Measurements from ENCODE around the gene GPR37L1. TPM values are rescaled to one million over a fixed set of nuclear protein-coding genes. Genes with fewer than 3 reads are reported as not detected.

Gene GPR37L1
- total RNA-seq, 2 donors from 2014 or later = 0.09 to 0.28 TPM

GRCh38 chr1:202156590-202156989 lies 33.9 kb downstream of the GPR37L1 start:
- TF ChIP-seq CTCF (IDR thresholded peaks at IDR 0.05) (no peak), POLR2A (IDR thresholded peaks at IDR 0.05) (no peak), POLR2AphosphoS5 (IDR thresholded peaks at IDR 0.05) (no peak)
- H3K9me3 ChIP-seq = no peaks in the 10 kb centered on the region
- no peak overlapping the region for H3K4me3 ChIP-seq
- intact Hi-C loops (cut with DNase I) = no loop called here
- 92% methylated on average over 8 of the region's 8 CpGs for WGBS
- H3K27ac ChIP-seq = no peak overlapping the region
- H3K27me3 ChIP-seq (replicated peaks; ENCODE audit: insufficient read depth) = no peaks in the 10 kb centered on the region
- no peaks in the 10 kb centered on the region for H3K36me3 ChIP-seq
- no peaks in the 10 kb centered on the region for H3K4me1 ChIP-seq (replicated peaks)
- no peak for DNase-seq (ENCODE audit: low spot score)

GRCh38 chr1:202157945-202158344 lies 35.2 kb downstream of the GPR37L1 start:
- no peak for TF ChIP-seq POLR2A (IDR thresholded peaks at IDR 0.05)
- no peak for TF ChIP-seq CTCF (IDR thresholded peaks at IDR 0.05)
- no peak for TF ChIP-seq POLR2AphosphoS5 (IDR thresholded peaks at IDR 0.05)

GRCh38 chr1:202158810-202159533 lies 36.3 kb downstream of the GPR37L1 start:
- no peak overlapping the region for H3K4me3 ChIP-seq
- H3K27ac ChIP-seq = no peak overlapping the region
- no peaks in the 10 kb centered on the region for H3K27me3 ChIP-seq (replicated peaks; ENCODE audit: insufficient read depth)
- 88% methylated on average over 10 of the region's 10 CpGs for WGBS
- intact Hi-C loops (cut with DNase I) = no loop called here
- H3K4me1 ChIP-seq (replicated peaks) = no peaks in the 10 kb centered on the region
- no peak for DNase-seq (ENCODE audit: low spot score)
- H3K36me3 ChIP-seq = no peaks in the 10 kb centered on the region
- TF ChIP-seq POLR2A (IDR thresholded peaks at IDR 0.05) = no peak
- TF ChIP-seq CTCF (IDR thresholded peaks at IDR 0.05) = no peak
- TF ChIP-seq POLR2AphosphoS5 (IDR thresholded peaks at IDR 0.05) = no peak
- no peaks in the 10 kb centered on the region for H3K9me3 ChIP-seq

More at GRCh38 chr1:202157945-202158344, 35.2 kb downstream of the GPR37L1 start:
- no peak for DNase-seq (ENCODE audit: low spot score)
- 94% methylated on average over 10 of the region's 10 CpGs for WGBS
- intact Hi-C loops (cut with DNase I) = no loop called here
- Histone ChIP-seq H3K27ac (no peak overlapping the region), H3K4me3 (no peak overlapping the region), H3K4me1 (replicated peaks) (no peaks in the 10 kb centered on the region), H3K27me3 (replicated peaks; ENCODE audit: insufficient read depth) (no peaks in the 10 kb centered on the region), H3K9me3 (no peaks in the 10 kb centered on the region), H3K36me3 (no peaks in the 10 kb centered on the region)

- Histone ChIP-seq H3K4me3 (no peak overlapping the region), H3K36me3 (no peaks in the 10 kb centered on the region), H3K27me3 (replicated peaks; ENCODE audit: insufficient read depth) (no peaks in the 10 kb centered on the region), H3K27ac (no peak overlapping the region), H3K9me3 (no peaks in the 10 kb centered on the region), H3K4me1 (replicated peaks) (no peaks in the 10 kb centered on the region)
- TF ChIP-seq CTCF (IDR thresholded peaks at IDR 0.05) = no peak
- TF ChIP-seq POLR2A (IDR thresholded peaks at IDR 0.05) = no peak
- TF ChIP-seq POLR2AphosphoS5 (IDR thresholded peaks at IDR 0.05) = no peak
- intact Hi-C loops (cut with DNase I) = no loop called here
- WGBS = 78% methylated on average over 16 of the region's 16 CpGs
- DNase-seq (ENCODE audit: low spot score) = no peak
Observed at GRCh38 chr1:202159534-202160371, 37.0 kb downstream of the GPR37L1 start.
